OCI-LY7 (cell line): Measurements from ENCODE around the gene NDUFB2.

ENCODE experiments used
- CTCF ChIP-seq: fragments of 200-600 bp; sonication (generic); conservative IDR thresholded peaks from 2 replicates; pipeline ENCODE4 v1.5.1; 2014; ENCODE audit warnings: mild to moderate bottlenecking, antibody characterized with exemption, low read length, moderate library complexity, mixed read lengths
- EZH2phosphoT487 ChIP-seq: fragments of 200-600 bp; sonication (generic); IDR thresholded peaks from 2 replicates; pipeline ENCODE4 v1.6.1; 2018; ENCODE audit warnings: low read depth, borderline replicate concordance, mild to moderate bottlenecking, mixed run types, antibody characterized with exemption, low read length, moderate library complexity, mixed read lengths

GRCh38 chr7:140714331-140715040 lies 18.0 kb downstream of the NDUFB2 start:
- no peak for TF ChIP-seq CTCF
- no peak for TF ChIP-seq EZH2phosphoT487
